ENCODE measurements around the gene ARIH2. TPM values are rescaled to one million over a fixed set of nuclear protein-coding genes. Genes with fewer than 3 reads are reported as not detected.

ARIH2 gene
- polyA plus RNA-seq: 148 and 153 TPM in 2 replicates
- polyA minus RNA-seq: 116 and 130 TPM in 2 replicates

GRCh38 chr3:48918388-48919214 lies at the start of gene ARIH2:
TSS of gene ARIH2 (plus strand) at chr3:48918842. CDS start at chr3:48927559, 8,717 bp downstream.
- H4K20me1 ChIP-seq (ENCODE audit: insufficient read depth): no peaks in the 10 kb centered on the region
- H3F3A ChIP-seq (ENCODE audit: insufficient read depth, low read length, poor library complexity, severe bottlenecking): no peaks in the 10 kb centered on the region
- H3K36me3 ChIP-seq (ENCODE audit: insufficient read depth, low read length): no peaks in the 10 kb centered on the region
- H3K27me3 ChIP-seq (ENCODE audit: insufficient read depth, low read depth, low read length): no peaks in the 10 kb centered on the region
- peak within 1 kb of the TSS; percentile 99 for H3K4me3 ChIP-seq (ENCODE audit: low read length)
- peaks cover 29% of the 10 kb centered on the region for H3K79me2 ChIP-seq (replicated peaks; ENCODE audit: insufficient read depth, low read length)
- H2AFZ ChIP-seq (ENCODE audit: low read depth, low read length): peak within 1 kb of the TSS; percentile 99
- peak; percentile 60 for TF ChIP-seq SMC3 (conservative IDR thresholded peaks at IDR 0.05; ENCODE audit: poor library complexity)
- TF ChIP-seq, protein P1, sequence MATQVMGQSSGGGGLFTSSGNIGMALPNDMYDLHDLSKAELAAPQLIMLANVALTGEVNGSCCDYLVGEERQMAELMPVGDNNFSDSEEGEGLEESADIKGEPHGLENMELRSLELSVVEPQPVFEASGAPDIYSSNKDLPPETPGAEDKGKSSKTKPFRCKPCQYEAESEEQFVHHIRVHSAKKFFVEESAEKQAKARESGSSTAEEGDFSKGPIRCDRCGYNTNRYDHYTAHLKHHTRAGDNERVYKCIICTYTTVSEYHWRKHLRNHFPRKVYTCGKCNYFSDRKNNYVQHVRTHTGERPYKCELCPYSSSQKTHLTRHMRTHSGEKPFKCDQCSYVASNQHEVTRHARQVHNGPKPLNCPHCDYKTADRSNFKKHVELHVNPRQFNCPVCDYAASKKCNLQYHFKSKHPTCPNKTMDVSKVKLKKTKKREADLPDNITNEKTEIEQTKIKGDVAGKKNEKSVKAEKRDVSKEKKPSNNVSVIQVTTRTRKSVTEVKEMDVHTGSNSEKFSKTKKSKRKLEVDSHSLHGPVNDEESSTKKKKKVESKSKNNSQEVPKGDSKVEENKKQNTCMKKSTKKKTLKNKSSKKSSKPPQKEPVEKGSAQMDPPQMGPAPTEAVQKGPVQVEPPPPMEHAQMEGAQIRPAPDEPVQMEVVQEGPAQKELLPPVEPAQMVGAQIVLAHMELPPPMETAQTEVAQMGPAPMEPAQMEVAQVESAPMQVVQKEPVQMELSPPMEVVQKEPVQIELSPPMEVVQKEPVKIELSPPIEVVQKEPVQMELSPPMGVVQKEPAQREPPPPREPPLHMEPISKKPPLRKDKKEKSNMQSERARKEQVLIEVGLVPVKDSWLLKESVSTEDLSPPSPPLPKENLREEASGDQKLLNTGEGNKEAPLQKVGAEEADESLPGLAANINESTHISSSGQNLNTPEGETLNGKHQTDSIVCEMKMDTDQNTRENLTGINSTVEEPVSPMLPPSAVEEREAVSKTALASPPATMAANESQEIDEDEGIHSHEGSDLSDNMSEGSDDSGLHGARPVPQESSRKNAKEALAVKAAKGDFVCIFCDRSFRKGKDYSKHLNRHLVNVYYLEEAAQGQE (IDR thresholded peaks at IDR 0.05; ENCODE audit: borderline replicate concordance): peak; percentile 68
- peak; percentile 49 for TF ChIP-seq MXI1 (conservative IDR thresholded peaks at IDR 0.05; ENCODE audit: poor library complexity, severe bottlenecking)
- TF ChIP-seq RAD21 (conservative IDR thresholded peaks at IDR 0.05): peak; percentile 59
- peak; percentile 56 for TF ChIP-seq EP300 (conservative IDR thresholded peaks at IDR 0.05; ENCODE audit: poor library complexity, severe bottlenecking)
- no peak for TF ChIP-seq EZH2 (IDR thresholded peaks at IDR 0.05; ENCODE audit: borderline replicate concordance, insufficient read depth, low read length, poor library complexity, severe bottlenecking)
- peak; percentile 88 for TF ChIP-seq POLR2AphosphoS5 (IDR thresholded peaks at IDR 0.05)
- peak; percentile 70 for TF ChIP-seq TAF1 (IDR thresholded peaks at IDR 0.05; ENCODE audit: low read depth)
- peak; percentile 52 for TF ChIP-seq CTCF (IDR thresholded peaks at IDR 0.05; ENCODE audit: poor library complexity, severe bottlenecking)
- peak within 1 kb of the TSS; percentile 96 for H3K27ac ChIP-seq (ENCODE audit: low read length)
- no peaks in the 10 kb centered on the region for H3K9me3 ChIP-seq (ENCODE audit: low read length)
- peak within 1 kb of the TSS; percentile 91 for H3K9ac ChIP-seq (ENCODE audit: low read length)
- H3K4me2 ChIP-seq (ENCODE audit: low read length): peak within 1 kb of the TSS; percentile 83
- no peaks in the 10 kb centered on the region for H3K9me2 ChIP-seq (ENCODE audit: insufficient read depth, low read length)

DNA sequence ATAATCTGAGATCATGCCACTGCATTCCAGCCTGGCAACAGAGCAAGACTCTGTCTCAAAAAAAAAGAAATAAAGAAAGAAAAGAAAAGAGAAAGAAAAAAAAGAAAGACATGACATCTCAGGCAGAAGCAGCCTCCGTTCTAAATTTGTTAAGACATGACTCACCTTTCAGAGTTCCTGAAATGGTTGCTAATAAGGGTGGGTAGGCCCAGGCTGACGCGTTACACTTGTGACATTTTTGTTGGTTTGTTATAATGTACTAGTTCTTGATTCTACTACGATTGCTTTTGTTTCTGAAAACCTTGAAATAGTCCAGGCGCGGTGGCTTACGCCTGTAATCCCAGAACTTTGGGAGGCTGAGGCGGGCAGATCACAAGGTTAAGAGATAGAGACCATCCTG lies 41.0 kb upstream of the ARIH2 start:
- H3K9me2 ChIP-seq (ENCODE audit: insufficient read depth, low read length): no peaks in the 10 kb centered on the region
- H3F3A ChIP-seq (ENCODE audit: insufficient read depth, low read length, poor library complexity, severe bottlenecking): no peaks in the 10 kb centered on the region
- H2AFZ ChIP-seq (ENCODE audit: low read depth, low read length): no peak overlapping the region
- no peak overlapping the region for H3K27ac ChIP-seq (ENCODE audit: low read length)
- no peak overlapping the region for H3K4me2 ChIP-seq (ENCODE audit: low read length)
- no peaks in the 10 kb centered on the region for H3K9me3 ChIP-seq (ENCODE audit: low read length)
- no peak for TF ChIP-seq CTCF (IDR thresholded peaks at IDR 0.05; ENCODE audit: poor library complexity, severe bottlenecking)
- TF ChIP-seq TAF1 (IDR thresholded peaks at IDR 0.05; ENCODE audit: low read depth): no peak
- no peak for TF ChIP-seq EZH2 (IDR thresholded peaks at IDR 0.05; ENCODE audit: borderline replicate concordance, insufficient read depth, low read length, poor library complexity, severe bottlenecking)
- TF ChIP-seq SMC3 (conservative IDR thresholded peaks at IDR 0.05; ENCODE audit: poor library complexity): no peak
- no peak for TF ChIP-seq POLR2AphosphoS5 (IDR thresholded peaks at IDR 0.05)
- TF ChIP-seq MXI1 (conservative IDR thresholded peaks at IDR 0.05; ENCODE audit: poor library complexity, severe bottlenecking): no peak
- TF ChIP-seq, protein P1 (IDR thresholded peaks at IDR 0.05; ENCODE audit: borderline replicate concordance): no peak
- H3K27me3 ChIP-seq (ENCODE audit: insufficient read depth, low read depth, low read length): no peaks in the 10 kb centered on the region
- no peaks in the 10 kb centered on the region for H4K20me1 ChIP-seq (ENCODE audit: insufficient read depth)
- no peak overlapping the region for H3K9ac ChIP-seq (ENCODE audit: low read length)
- no peaks in the 10 kb centered on the region for H3K36me3 ChIP-seq (ENCODE audit: insufficient read depth, low read length)
- no peaks in the 10 kb centered on the region for H3K79me2 ChIP-seq (replicated peaks; ENCODE audit: insufficient read depth, low read length)
- no peak overlapping the region for H3K4me3 ChIP-seq (ENCODE audit: low read length)
